Measurements from ENCODE around the gene ZSCAN31. TPM values are rescaled to one million over a fixed set of nuclear protein-coding genes. Genes with fewer than 3 reads are reported as not detected.
A peak's percentile ranks its signal among the peaks of the same experiment; 100 is the strongest.

ZSCAN31 gene
- total and polyA plus RNA-seq, 9 of the 15 experiments (the other 6 are each of a cell fraction or from before 2014, with no cell fraction given), result 3.9 to 12.1 (median 7.0) TPM

- peak; percentile 40; the same call in 1 of the 2 replicates for TF ChIP-seq RERE (CRISPR knock-in tag; IDR thresholded peaks at IDR 0.05; ENCODE audit: borderline replicate concordance)
- TF ChIP-seq ZEB2 (IDR thresholded peaks at IDR 0.05), result peak; percentile 92
- TF ChIP-seq ETV5 (CRISPR knock-in tag; IDR thresholded peaks at IDR 0.05; ENCODE audit: low read depth), result peak; percentile 89
- peak; percentile 94 for TF ChIP-seq SMARCB1 (IDR thresholded peaks at IDR 0.05; ENCODE audit: insufficient read length, low read depth)
- peak; percentile 31; the same call in 1 of the 2 replicates for TF ChIP-seq DMBX1 (CRISPR knock-in tag; IDR thresholded peaks at IDR 0.05; ENCODE audit: borderline replicate concordance)
- TF ChIP-seq ARID3B (CRISPR knock-in tag; IDR thresholded peaks at IDR 0.05; ENCODE audit: borderline replicate concordance), result no peak
- peak; percentile 91; the same call in 1 of the 2 replicates for TF ChIP-seq FOXK1 (CRISPR knock-in tag; IDR thresholded peaks at IDR 0.05; ENCODE audit: borderline replicate concordance)
- 0 out of 2 replicates have a peak, but pooled peaks have one; percentile 40 for TF ChIP-seq ZBED1 (IDR thresholded peaks at IDR 0.05)
- TF ChIP-seq POLR2H (tag; IDR thresholded peaks at IDR 0.05; ENCODE audit: low read depth), result peak; percentile 98
- TF ChIP-seq CREM (IDR thresholded peaks at IDR 0.05; ENCODE audit: low read depth), result peak; percentile 84
- peak; percentile 99 for TF ChIP-seq ATF7 (IDR thresholded peaks at IDR 0.05)
- TF ChIP-seq NFE2 (IDR thresholded peaks at IDR 0.05; ENCODE audit: low read depth), result peak; percentile 60; the same call in 1 of the 2 replicates
- TF ChIP-seq NR2F6 (CRISPR knock-in tag; IDR thresholded peaks at IDR 0.05), result peak; percentile 8
- no peak for TF ChIP-seq NKRF (IDR thresholded peaks at IDR 0.05; ENCODE audit: borderline replicate concordance)
- no peak for TF ChIP-seq ZNF785 (CRISPR knock-in tag; IDR thresholded peaks at IDR 0.05)
- peak; percentile 77; the same call in 1 of the 2 replicates for TF ChIP-seq ZBTB49 (CRISPR knock-in tag; IDR thresholded peaks at IDR 0.05; ENCODE audit: borderline replicate concordance)
Observed at GRCh38 chr6:28335564-28336283, at the start of gene ZSCAN31 (continued).

Data from K562 (cell line).